ENCODE results near the gene ATP6V0E2. TPM values are rescaled to one million over a fixed set of nuclear protein-coding genes. Genes with fewer than 3 reads are reported as not detected.

The ATP6V0E2 gene
- total RNA-seq, 1 experiment from 2014 or later: 25.5 TPM

GRCh38 chr7:149866139-149866778 lies 7.5 kb upstream of the ATP6V0E2 start:
- ChIA-PET CTCF (no interaction called here), POLR2A (no interaction called here), RAD21 (ENCODE audit: low non-redundant PET in 1 of 2, low total read pairs in 2 of 2, uncharacterized antibody in 2 of 2, unreplicated experiment in 2 of 2) (no interaction called here)
- no peaks in the 10 kb centered on the region for H3K27me3 ChIP-seq (ENCODE audit: insufficient read depth, low read length)
- no peak overlapping the region for H3K27ac ChIP-seq (ENCODE audit: low read depth, low read length)
- H3K9me3 ChIP-seq (ENCODE audit: control insufficient read depth in 1 of 2, insufficient read depth in 1 of 2, low read depth in 1 of 2, low read length in 2 of 2): no peaks in the 10 kb centered on the region
- no peaks in the 10 kb centered on the region for H3K36me3 ChIP-seq (ENCODE audit: control insufficient read depth in 1 of 2, insufficient read depth in 2 of 2, low read length in 2 of 2)
- no peaks in the 10 kb centered on the region for H3K4me1 ChIP-seq (ENCODE audit: control insufficient read depth in 1 of 2, insufficient read depth in 2 of 2, low read length in 2 of 2)
- no TSS peak for BruUV-seq (replicated peaks)
- no peaks in the 10 kb centered on the region for H3K79me2 ChIP-seq (ENCODE audit: insufficient read depth, low read length)
- no peak for ATAC-seq
- H3K4me2 ChIP-seq (ENCODE audit: low read length): no peak overlapping the region
- no peak for TF ChIP-seq ATF3 (IDR thresholded peaks at IDR 0.05)
- no peak for TF ChIP-seq ELF1 (IDR thresholded peaks at IDR 0.05; ENCODE audit: borderline replicate concordance, low read depth)
- no peak for TF ChIP-seq SIN3A (IDR thresholded peaks at IDR 0.05; ENCODE audit: low read depth)
- no peak for TF ChIP-seq YY1 (IDR thresholded peaks at IDR 0.05; ENCODE audit: extremely low read depth, insufficient replicate concordance, low read depth, low read length)
- no peak for TF ChIP-seq CEBPB (IDR thresholded peaks at IDR 0.05; ENCODE audit: low read depth)
- no peak for TF ChIP-seq CBX3 (IDR thresholded peaks at IDR 0.05; ENCODE audit: low read depth)
- TF ChIP-seq CTCF (IDR thresholded peaks at IDR 0.05 in 2 of 3, conservative IDR thresholded peaks at IDR 0.05 in 1 of 3; ENCODE audit: borderline replicate concordance in 1 of 3, insufficient read depth in 1 of 3, low read depth in 2 of 3, low read length in 2 of 3): no peak
- no peak for TF ChIP-seq TCF7L2 (IDR thresholded peaks at IDR 0.05; ENCODE audit: borderline replicate concordance, extremely low read depth, insufficient read depth, insufficient read length)
- TF ChIP-seq ZBTB33 (IDR thresholded peaks at IDR 0.05; ENCODE audit: extremely low read depth, insufficient replicate concordance, low read length): no peak
- no peaks in the 10 kb centered on the region for H4K20me1 ChIP-seq (ENCODE audit: insufficient read depth)
- H3K9me2 ChIP-seq (ENCODE audit: insufficient read depth): no peaks in the 10 kb centered on the region
- no peak overlapping the region for H3K4me3 ChIP-seq (replicated peaks in 1 of 2; ENCODE audit: low read depth in 1 of 2, low read length in 2 of 2)
- no peak overlapping the region for H3K9ac ChIP-seq (ENCODE audit: low read length)
- no peak for DNase-seq (ENCODE audit: low read depth, low spot score)
- intact Hi-C loops (cut with micrococcal nuclease): no loop called here
- H2AFZ ChIP-seq (ENCODE audit: low read depth, low read length, poor library complexity, severe bottlenecking): no peak overlapping the region
